ENCODE measurements around the gene IGFBP6. TPM values are rescaled to one million over a fixed set of nuclear protein-coding genes. Genes with fewer than 3 reads are reported as not detected.

IGFBP6 gene
- total and polyA plus RNA-seq, 2 donors (not counting 1 experiment from before 2014, with no cell fraction given) = 0.30 TPM; not detected in 1

DNA sequence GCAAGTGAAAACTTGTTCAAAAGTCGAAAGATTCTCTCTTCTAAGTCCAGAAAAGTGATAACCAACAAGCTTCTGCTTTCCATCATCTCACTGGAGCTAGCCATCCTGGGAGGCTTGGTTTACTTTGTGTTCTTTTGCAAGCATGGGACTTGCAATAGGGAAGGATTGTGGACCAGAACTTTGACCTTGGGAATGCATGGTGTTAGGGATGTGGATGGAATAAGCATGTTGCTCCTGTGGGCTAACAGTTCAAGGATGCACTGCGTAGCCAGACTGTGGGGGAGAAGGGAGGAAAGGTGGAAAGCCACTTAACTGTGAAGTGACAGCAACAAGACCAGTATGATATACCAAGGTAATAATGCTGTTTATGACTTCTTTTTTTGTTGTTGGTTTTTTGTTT, 34.4 kb downstream of the IGFBP6 start:
- intact Hi-C loops (cut with micrococcal nuclease) = no loop called here
- Histone ChIP-seq H3K4me2 (replicated peaks; ENCODE audit: low read depth, low read length, poor library complexity, severe bottlenecking) (no peak overlapping the region), H4K20me1 (ENCODE audit: control insufficient read depth, insufficient read depth, low read length, poor library complexity, severe bottlenecking) (no peaks in the 10 kb centered on the region), H3K4me1 (ENCODE audit: control insufficient read depth in 2 of 2, insufficient read depth in 2 of 2, low read length in 2 of 2) (no peaks in the 10 kb centered on the region), H3K36me3 (replicated peaks in 1 of 2; ENCODE audit: control extremely low read depth in 1 of 2, control insufficient read depth in 1 of 2, extremely low read depth in 1 of 2, insufficient read depth in 2 of 2, low read length in 1 of 2) (no peaks in the 10 kb centered on the region), H3K27me3 (replicated peaks in 1 of 4; ENCODE audit: control extremely low read depth in 1 of 4, control insufficient read depth in 3 of 4, insufficient read depth in 4 of 4, low read length in 3 of 4) (peaks cover 0 to 10% (median 0%) of the 10 kb centered on the region in 4 experiments), H3K4me3 (ENCODE audit: control extremely low read depth in 1 of 5, extremely low read depth in 1 of 5, insufficient read depth in 1 of 5, low read depth in 2 of 5, low read length in 4 of 5) (no peak overlapping the region), H3K9ac (ENCODE audit: low read length) (no peak overlapping the region), H3K79me2 (ENCODE audit: control insufficient read depth, insufficient read depth, low read length) (no peaks in the 10 kb centered on the region), H3K27ac (ENCODE audit: low read length in 2 of 2) (no peak overlapping the region), H2AFZ (ENCODE audit: insufficient read depth, low read depth, low read length, poor library complexity, severe bottlenecking) (no peak overlapping the region), H3K9me3 (ENCODE audit: control extremely low read depth in 1 of 3, control insufficient read depth in 2 of 3, insufficient read depth in 1 of 3, low read length in 2 of 3) (peaks cover 2 to 6% (median 4%) of the 10 kb centered on the region in 3 donors)
- Mint-ChIP-seq H3K4me3 (no peak overlapping the region), H3K27me3 (peaks cover 16% of the 10 kb centered on the region), H3K9me3 (ENCODE audit: insufficient read depth) (no peaks in the 10 kb centered on the region), H3K4me1 (no peaks in the 10 kb centered on the region), H3K27ac (no peak overlapping the region)
- ATAC-seq (ENCODE audit: low read depth) = no peak
- WGBS (ENCODE audit: insufficient coverage) = 83% methylated on average over 1 of the region's 2 CpGs
- DNase-seq = no peak
- ChIA-PET POLR2A (interaction anchor here (0.5 kb wide), 1 partner anchor 53 kb away, joined by 4 read pairs; the partner anchor contains the start of gene SPRYD3), CTCF (no interaction called here)
- TF ChIP-seq, protein P1, sequence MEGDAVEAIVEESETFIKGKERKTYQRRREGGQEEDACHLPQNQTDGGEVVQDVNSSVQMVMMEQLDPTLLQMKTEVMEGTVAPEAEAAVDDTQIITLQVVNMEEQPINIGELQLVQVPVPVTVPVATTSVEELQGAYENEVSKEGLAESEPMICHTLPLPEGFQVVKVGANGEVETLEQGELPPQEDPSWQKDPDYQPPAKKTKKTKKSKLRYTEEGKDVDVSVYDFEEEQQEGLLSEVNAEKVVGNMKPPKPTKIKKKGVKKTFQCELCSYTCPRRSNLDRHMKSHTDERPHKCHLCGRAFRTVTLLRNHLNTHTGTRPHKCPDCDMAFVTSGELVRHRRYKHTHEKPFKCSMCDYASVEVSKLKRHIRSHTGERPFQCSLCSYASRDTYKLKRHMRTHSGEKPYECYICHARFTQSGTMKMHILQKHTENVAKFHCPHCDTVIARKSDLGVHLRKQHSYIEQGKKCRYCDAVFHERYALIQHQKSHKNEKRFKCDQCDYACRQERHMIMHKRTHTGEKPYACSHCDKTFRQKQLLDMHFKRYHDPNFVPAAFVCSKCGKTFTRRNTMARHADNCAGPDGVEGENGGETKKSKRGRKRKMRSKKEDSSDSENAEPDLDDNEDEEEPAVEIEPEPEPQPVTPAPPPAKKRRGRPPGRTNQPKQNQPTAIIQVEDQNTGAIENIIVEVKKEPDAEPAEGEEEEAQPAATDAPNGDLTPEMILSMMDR (IDR thresholded peaks at IDR 0.05) = no peak
- TF ChIP-seq EZH2 (IDR thresholded peaks at IDR 0.05; ENCODE audit: borderline replicate concordance, insufficient read depth, low read depth, low read length, poor library complexity, severe bottlenecking) = no peak

DNA sequence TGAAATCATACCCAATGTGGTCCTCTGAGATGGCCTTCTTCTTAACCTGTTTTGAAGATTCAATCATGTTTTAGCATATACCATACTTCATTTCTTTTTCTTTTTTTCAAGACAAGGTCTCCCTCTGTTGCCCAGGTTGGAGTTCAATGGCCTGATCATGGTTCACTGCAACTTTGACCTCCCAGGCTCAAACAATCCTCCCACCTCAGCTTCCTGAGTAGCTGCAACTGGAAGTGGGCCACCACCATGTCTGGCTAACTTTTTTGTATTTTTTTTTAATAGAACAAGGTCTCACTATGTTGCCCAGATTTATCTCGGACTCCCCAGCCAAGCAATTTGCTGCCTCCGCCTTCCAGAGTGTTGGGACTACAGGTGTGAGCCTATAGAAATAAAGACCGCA, 36.3 kb downstream of the IGFBP6 start:
- no CpG with 5 or more reads among the region's 3 CpGs for WGBS (ENCODE audit: insufficient coverage)
- Histone ChIP-seq H3K4me1 (ENCODE audit: control insufficient read depth in 2 of 2, insufficient read depth in 2 of 2, low read length in 2 of 2) (no peaks in the 10 kb centered on the region), H3K36me3 (replicated peaks in 1 of 2; ENCODE audit: control extremely low read depth in 1 of 2, control insufficient read depth in 1 of 2, extremely low read depth in 1 of 2, insufficient read depth in 2 of 2, low read length in 1 of 2) (no peaks in the 10 kb centered on the region), H2AFZ (ENCODE audit: insufficient read depth, low read depth, low read length, poor library complexity, severe bottlenecking) (no peak overlapping the region), H3K27ac (ENCODE audit: low read length in 2 of 2) (no peak overlapping the region), H3K27me3 (replicated peaks in 1 of 4; ENCODE audit: control extremely low read depth in 1 of 4, control insufficient read depth in 3 of 4, insufficient read depth in 4 of 4, low read length in 3 of 4) (peaks cover 0 to 5% (median 0%) of the 10 kb centered on the region in 4 experiments), H4K20me1 (ENCODE audit: control insufficient read depth, insufficient read depth, low read length, poor library complexity, severe bottlenecking) (no peaks in the 10 kb centered on the region), H3K9ac (ENCODE audit: low read length) (no peak overlapping the region), H3K4me2 (replicated peaks; ENCODE audit: low read depth, low read length, poor library complexity, severe bottlenecking) (no peak overlapping the region), H3K9me3 (ENCODE audit: control extremely low read depth in 1 of 3, control insufficient read depth in 2 of 3, insufficient read depth in 1 of 3, low read length in 2 of 3) (peaks cover 2 to 11% (median 8%) of the 10 kb centered on the region in 3 donors), H3K79me2 (ENCODE audit: control insufficient read depth, insufficient read depth, low read length) (no peaks in the 10 kb centered on the region), H3K4me3 (ENCODE audit: control extremely low read depth in 1 of 5, extremely low read depth in 1 of 5, insufficient read depth in 1 of 5, low read depth in 2 of 5, low read length in 4 of 5) (no peak overlapping the region)
- Mint-ChIP-seq H3K27me3 (peaks cover 18% of the 10 kb centered on the region), H3K9me3 (ENCODE audit: insufficient read depth) (peaks cover 2% of the 10 kb centered on the region), H3K4me3 (no peak overlapping the region), H3K27ac (no peak overlapping the region), H3K4me1 (no peaks in the 10 kb centered on the region)
- ChIA-PET CTCF (interaction anchor here (0.7 kb wide), 1 partner anchor 53 kb away, joined by 4 read pairs; no protein-coding TSS in a partner anchor), POLR2A (no interaction called here)
- TF ChIP-seq, protein P1 (IDR thresholded peaks at IDR 0.05) = no peak
- TF ChIP-seq EZH2 (IDR thresholded peaks at IDR 0.05; ENCODE audit: borderline replicate concordance, insufficient read depth, low read depth, low read length, poor library complexity, severe bottlenecking) = no peak
- ATAC-seq (ENCODE audit: low read depth) (no peak), DNase-seq (no peak)
- intact Hi-C loops (cut with micrococcal nuclease) = no loop called here

Measured in B cell (primary cell).